Natural killer cell (primary cell): ENCODE results near the gene OAT. TPM values are rescaled to one million over a fixed set of nuclear protein-coding genes. Genes with fewer than 3 reads are reported as not detected.

ENCODE experiments used
- ATAC-seq, 3 donors: fragments of 150-1000 bp in 2 of 3; fragments of 200-7000 bp in 1 of 3; cut with Tn5 transposase; 1 replicate in 1 of 3; 2 replicates in 2 of 3; pipeline ENCODE4 v1.10.0; 2021; ENCODE audit warnings: mild to moderate bottlenecking in 2 of 3, moderate library complexity in 2 of 3
- DNase-seq, 2 donors: peaks; one replicate each; pipeline versions ENCODE4 v3.0.0 to v3.0.0-alpha.2; 2013 to 2021; ENCODE audit warnings: mixed read lengths in 1 of 2
- H3K27ac ChIP-seq: one replicate; pipeline ENCODE4 v1.5.1; 2013; ENCODE audit warnings: mild to moderate bottlenecking, low read length
- H3K27me3 ChIP-seq: one replicate; pipeline ENCODE4 v1.6.1; 2013; ENCODE audit warnings: low read length; ENCODE audit not compliant: control insufficient read depth, insufficient read depth
- H3K36me3 ChIP-seq: one replicate; pipeline ENCODE4 v1.6.1; 2013; ENCODE audit warnings: low read length; ENCODE audit not compliant: control insufficient read depth, insufficient read depth
- H3K4me1 ChIP-seq: one replicate; pipeline ENCODE4 v1.6.1; 2013; ENCODE audit warnings: low read length; ENCODE audit not compliant: control insufficient read depth, insufficient read depth
- H3K4me3 ChIP-seq: one replicate; pipeline ENCODE4 v1.5.1; 2013; ENCODE audit warnings: low read length
- H3K9me3 ChIP-seq: one replicate; pipeline ENCODE4 v1.6.1; 2013; ENCODE audit warnings: low read length; ENCODE audit not compliant: control insufficient read depth, insufficient read depth
- H3K27ac Mint-ChIP-seq, 2 donors: one replicate each; pipeline ENCODE4 v1.8.0; 2022; ENCODE audit warnings: mild to moderate bottlenecking in 2 of 2, mixed read lengths in 2 of 2, moderate library complexity in 1 of 2
- H3K27me3 Mint-ChIP-seq, 2 donors: one replicate each; pipeline ENCODE4 v1.8.0; 2022; ENCODE audit warnings: low read depth in 2 of 2, mixed read lengths in 2 of 2
- H3K36me3 Mint-ChIP-seq: one replicate; pipeline ENCODE4 v1.8.0; 2022; ENCODE audit warnings: mixed read lengths
- H3K4me1 Mint-ChIP-seq, 2 donors: one replicate each; pipeline ENCODE4 v1.8.0; 2022; ENCODE audit warnings: mixed read lengths in 2 of 2
- H3K4me3 Mint-ChIP-seq: one replicate; pipeline ENCODE4 v1.8.0; 2022; ENCODE audit warnings: mild to moderate bottlenecking, moderate library complexity, mixed read lengths
- H3K9me3 Mint-ChIP-seq, 2 donors: one replicate each; pipeline ENCODE4 v1.8.0; 2022; ENCODE audit warnings: mixed read lengths in 2 of 2
- WGBS: methylation state at CpG from one replicate; pipeline ENCODE4 v1.1.7; 2013; ENCODE audit warnings: missing lambda C conversion rate; ENCODE audit not compliant: insufficient coverage; 5-methylcytosine and 5-hydroxymethylcytosine counted together
- intact Hi-C: fragments of 100-400 bp; cut with micrococcal nuclease; formaldehyde crosslinking; loops from one replicate; pipeline ENCODE4 v1.14.2; 2022
- total RNA-seq, 4 donors: library from RNA; stranded (reverse); fragments of 120-200 nt in 1 of 4; gene quantifications; one replicate each; pipeline versions ENCODE4 v1.2.3 to v1.2.4, GENCODE V29; 2013 to 2022
- TF ChIP-seq, protein P1 (sequence below): fragments of 200-600 bp; IDR thresholded peaks from one replicate; pipeline ENCODE4 v1.8.0; 2022; ENCODE audit warnings: antibody characterized with exemption

The OAT gene
- total RNA-seq, 3 donors from 2014 or later (not counting 1 experiment from before 2014, with no cell fraction given), result 35.8 to 60.9 (median 48.4) TPM

DNA sequence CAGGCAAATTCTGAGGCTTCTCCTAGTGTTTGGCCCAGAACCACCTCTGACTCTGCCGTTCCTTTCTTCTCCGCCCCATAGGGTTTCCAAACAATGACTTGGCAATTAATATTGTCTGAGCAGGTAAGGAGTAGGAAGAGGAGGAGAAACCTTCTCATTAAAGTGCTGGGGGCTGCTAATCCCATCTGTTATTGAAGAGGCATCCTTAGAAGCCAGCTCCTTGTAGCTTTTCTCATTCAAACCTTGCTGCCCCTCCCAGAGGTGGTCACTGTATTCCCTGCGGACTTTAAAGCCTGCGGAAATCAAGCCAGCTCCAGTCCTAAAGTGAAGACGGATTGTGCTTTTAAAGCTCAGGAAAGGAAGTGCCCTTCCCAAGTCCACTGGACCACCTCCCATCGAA lies 32.6 kb upstream of the OAT start:
- intact Hi-C loops, result no loop called here
- ATAC-seq, result no peak
- WGBS, result 28% methylated on average over 6 of the region's 6 CpGs
- Mint-ChIP-seq H3K36me3 (no peaks in the 10 kb centered on the region), H3K9me3 (no peaks in the 10 kb centered on the region), H3K4me3 (no peak overlapping the region), H3K27me3 (peaks cover 65 to 74% of the 10 kb centered on the region in 2 donors), H3K4me1 (peaks cover 0 to 8% of the 10 kb centered on the region in 2 donors), H3K27ac (no peak overlapping the region)
- no peak overlapping the region for H3K27ac ChIP-seq
- TF ChIP-seq, protein P1, sequence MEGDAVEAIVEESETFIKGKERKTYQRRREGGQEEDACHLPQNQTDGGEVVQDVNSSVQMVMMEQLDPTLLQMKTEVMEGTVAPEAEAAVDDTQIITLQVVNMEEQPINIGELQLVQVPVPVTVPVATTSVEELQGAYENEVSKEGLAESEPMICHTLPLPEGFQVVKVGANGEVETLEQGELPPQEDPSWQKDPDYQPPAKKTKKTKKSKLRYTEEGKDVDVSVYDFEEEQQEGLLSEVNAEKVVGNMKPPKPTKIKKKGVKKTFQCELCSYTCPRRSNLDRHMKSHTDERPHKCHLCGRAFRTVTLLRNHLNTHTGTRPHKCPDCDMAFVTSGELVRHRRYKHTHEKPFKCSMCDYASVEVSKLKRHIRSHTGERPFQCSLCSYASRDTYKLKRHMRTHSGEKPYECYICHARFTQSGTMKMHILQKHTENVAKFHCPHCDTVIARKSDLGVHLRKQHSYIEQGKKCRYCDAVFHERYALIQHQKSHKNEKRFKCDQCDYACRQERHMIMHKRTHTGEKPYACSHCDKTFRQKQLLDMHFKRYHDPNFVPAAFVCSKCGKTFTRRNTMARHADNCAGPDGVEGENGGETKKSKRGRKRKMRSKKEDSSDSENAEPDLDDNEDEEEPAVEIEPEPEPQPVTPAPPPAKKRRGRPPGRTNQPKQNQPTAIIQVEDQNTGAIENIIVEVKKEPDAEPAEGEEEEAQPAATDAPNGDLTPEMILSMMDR, result no peak
- no peak overlapping the region for H3K4me3 ChIP-seq
- no peaks in the 10 kb centered on the region for H3K36me3 ChIP-seq
- peaks cover 32% of the 10 kb centered on the region for H3K27me3 ChIP-seq
- no peak for DNase-seq
- H3K4me1 ChIP-seq, result peaks cover 6% of the 10 kb centered on the region
- no peaks in the 10 kb centered on the region for H3K9me3 ChIP-seq

DNA sequence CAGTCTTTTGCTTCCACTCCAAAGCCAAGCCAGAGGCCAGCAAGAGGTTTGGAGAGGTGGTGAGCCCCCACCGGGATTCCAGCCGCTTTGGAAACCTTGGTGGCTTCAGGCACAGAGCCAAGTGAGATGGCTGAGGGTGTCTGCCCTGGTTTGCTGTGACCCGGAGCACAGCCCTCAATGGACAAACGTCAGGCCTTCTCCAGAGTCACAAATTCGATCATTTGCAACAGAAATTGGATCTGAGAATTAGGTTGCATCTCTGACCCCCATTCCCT lies 32.0 kb upstream of the OAT start:
- Mint-ChIP-seq H3K27ac (no peak overlapping the region), H3K4me1 (peaks cover 0 to 8% of the 10 kb centered on the region in 2 donors), H3K36me3 (no peaks in the 10 kb centered on the region), H3K27me3 (peaks cover 65 to 74% of the 10 kb centered on the region in 2 donors), H3K9me3 (no peaks in the 10 kb centered on the region), H3K4me3 (no peak overlapping the region)
- WGBS, result 11% methylated on average over 5 of the region's 5 CpGs
- no peaks in the 10 kb centered on the region for H3K36me3 ChIP-seq
- no peak overlapping the region for H3K27ac ChIP-seq
- H3K27me3 ChIP-seq, result peaks cover 34% of the 10 kb centered on the region
- TF ChIP-seq, protein P1, result no peak
- no peak overlapping the region for H3K4me3 ChIP-seq
- ATAC-seq (no peak), DNase-seq (no peak)
- H3K4me1 ChIP-seq, result peaks cover 6% of the 10 kb centered on the region
- H3K9me3 ChIP-seq, result no peaks in the 10 kb centered on the region
- intact Hi-C loops, result no loop called here

DNA sequence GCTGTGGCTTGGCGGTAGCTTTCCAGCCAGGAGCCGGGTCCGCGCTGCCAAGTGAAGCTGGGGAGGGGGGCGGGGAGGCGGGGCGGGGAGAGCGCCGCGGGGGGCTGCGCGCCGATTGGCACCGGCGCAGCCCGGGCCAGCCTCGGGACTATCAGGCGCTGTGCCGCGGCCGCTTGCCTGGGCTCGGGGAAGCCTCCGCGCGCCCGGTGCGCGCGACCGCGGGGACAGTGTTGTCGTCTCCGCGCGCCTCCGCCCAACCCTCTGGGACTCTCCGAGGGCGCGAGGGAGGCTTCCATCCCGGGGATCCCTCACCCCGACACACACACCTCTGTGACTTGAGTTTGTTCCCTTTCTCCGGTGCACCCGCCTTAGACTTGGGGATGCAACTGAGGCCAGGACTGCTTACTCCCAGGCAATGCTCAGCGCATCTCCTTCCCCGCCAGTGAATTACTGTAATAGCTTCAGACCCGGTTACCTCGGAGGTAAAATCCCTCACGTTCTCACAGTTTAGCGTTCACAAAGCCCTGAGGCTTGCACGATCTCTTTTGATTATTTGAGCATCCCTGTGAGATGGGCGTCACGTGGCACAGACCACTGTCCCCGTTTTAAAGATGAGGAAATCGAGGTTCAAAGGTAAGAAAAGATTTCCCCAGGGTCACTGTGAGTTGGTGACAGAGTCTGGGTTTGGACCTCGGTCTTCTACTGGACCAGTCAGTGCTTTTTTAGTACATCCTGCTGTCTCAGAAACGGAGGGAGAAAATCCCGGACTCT lies 31.5 kb upstream of the OAT start, which contains the start of gene NKX1-2:
NKX1-2 (minus strand) TSS at position 24 of the 771 bp plus-strand sequence. CDS start 92 bp downstream, outside the sequence.
- ATAC-seq, result no peak
- intact Hi-C loops, result no loop called here
- no peak for DNase-seq
- Histone ChIP-seq H3K27me3 (peaks cover 34% of the 10 kb centered on the region), H3K4me1 (peaks cover 6% of the 10 kb centered on the region), H3K9me3 (no peaks in the 10 kb centered on the region), H3K27ac (no peak within 1 kb of the TSS), H3K36me3 (no peaks in the 10 kb centered on the region), H3K4me3 (no peak within 1 kb of the TSS)
- Mint-ChIP-seq H3K9me3 (no peaks in the 10 kb centered on the region), H3K4me3 (no peak within 1 kb of the TSS), H3K27ac (no peak within 1 kb of the TSS), H3K36me3 (no peaks in the 10 kb centered on the region), H3K4me1 (peaks cover 0 to 8% of the 10 kb centered on the region in 2 donors), H3K27me3 (peaks cover 63 to 74% of the 10 kb centered on the region in 2 donors)
- TF ChIP-seq, protein P1, result no peak
- 1% methylated on average over 57 of the region's 57 CpGs for WGBS
